Vagina (tissue), 2 donors: ENCODE data around the gene NCKAP1. TPM values are rescaled to one million over a fixed set of nuclear protein-coding genes. Genes with fewer than 3 reads are reported as not detected.

Source experiments
- DNase-seq, 2 donors: peaks; one replicate each; pipeline ENCODE4 v3.0.0-alpha.2; 2017; ENCODE audit errors: extremely low spot score in 2 of 2
- H3K27ac ChIP-seq: fragments of 200-600 bp; sonication (generic); one replicate; pipeline ENCODE4 v1.5.1; 2019
- H3K27me3 ChIP-seq: fragments of 200-600 bp; sonication (generic); one replicate; pipeline ENCODE4 v1.5.1; 2019
- H3K36me3 ChIP-seq, 2 donors: fragments of 200-600 bp; sonication (generic); one replicate each; pipeline ENCODE4 v1.5.1; 2017 to 2019
- H3K4me1 ChIP-seq: fragments of 200-600 bp; sonication (generic); one replicate; pipeline ENCODE4 v1.5.1; 2019
- H3K4me3 ChIP-seq, 2 donors: fragments of 200-600 bp; sonication (generic); 1 replicate in 1 of 2; 2 replicates in 1 of 2; pipeline ENCODE4 v1.5.1; 2016 to 2019
- H3K9me3 ChIP-seq: fragments of 200-600 bp; sonication (generic); one replicate; pipeline ENCODE4 v1.5.1; 2019
- CTCF ChIP-seq, 3 experiments: fragments of 450-650 bp in 2 of 3; fragments of 200-600 bp in 1 of 3; sonication (generic) in 1 of 3; IDR thresholded peaks; one replicate each; pipeline ENCODE4 v1.5.1; 2017 to 2019; ENCODE audit warnings: antibody characterized with exemption in 3 of 3, mild to moderate bottlenecking in 2 of 3, moderate library complexity in 2 of 3
- POLR2A ChIP-seq, 2 donors: fragments of 450-650 bp; IDR thresholded peaks; one replicate each; pipeline ENCODE4 v1.6.1; 2017; ENCODE audit warnings: antibody characterized with exemption in 2 of 2, mild to moderate bottlenecking in 2 of 2, moderate library complexity in 2 of 2
- POLR2AphosphoS5 ChIP-seq, 2 donors: sonication (generic); formaldehyde crosslinking; IDR thresholded peaks; one replicate each; pipeline ENCODE4 v1.9.0; 2017; ENCODE audit warnings: antibody characterized with exemption in 2 of 2, mild to moderate bottlenecking in 2 of 2, low read depth in 1 of 2; ENCODE audit not compliant: insufficient read depth in 1 of 2
- intact Hi-C: fragments of 100-400 bp; cut with DNase I; formaldehyde crosslinking; loops from one replicate; pipeline ENCODE4 v1.15.1; 2023
- total RNA-seq: library from RNA; depleted of rRNA; stranded (reverse); fragments of >200 nt; gene quantifications from one replicate; pipeline ENCODE4 v1.2.3, GENCODE V29; 2016

Gene NCKAP1
- total RNA-seq, 1 donor from 2014 or later = 135 TPM

GRCh38 chr2:183009249-183009899 lies 28.9 kb downstream of the NCKAP1 start:
- no peak for TF ChIP-seq POLR2A (IDR thresholded peaks at IDR 0.05)
- TF ChIP-seq CTCF (IDR thresholded peaks at IDR 0.05) = no peak
- no peak for TF ChIP-seq POLR2AphosphoS5 (IDR thresholded peaks at IDR 0.05; ENCODE audit: insufficient read depth in 1 of 2, low read depth in 1 of 2)
- intact Hi-C loops = no loop called here
- Histone ChIP-seq H3K27me3 (no peaks in the 10 kb centered on the region), H3K4me1 (peaks cover 64% of the 10 kb centered on the region), H3K4me3 (no peak overlapping the region), H3K9me3 (no peaks in the 10 kb centered on the region), H3K36me3 (no peaks in the 10 kb centered on the region), H3K27ac (no peak overlapping the region)
- no peak for DNase-seq

DNA sequence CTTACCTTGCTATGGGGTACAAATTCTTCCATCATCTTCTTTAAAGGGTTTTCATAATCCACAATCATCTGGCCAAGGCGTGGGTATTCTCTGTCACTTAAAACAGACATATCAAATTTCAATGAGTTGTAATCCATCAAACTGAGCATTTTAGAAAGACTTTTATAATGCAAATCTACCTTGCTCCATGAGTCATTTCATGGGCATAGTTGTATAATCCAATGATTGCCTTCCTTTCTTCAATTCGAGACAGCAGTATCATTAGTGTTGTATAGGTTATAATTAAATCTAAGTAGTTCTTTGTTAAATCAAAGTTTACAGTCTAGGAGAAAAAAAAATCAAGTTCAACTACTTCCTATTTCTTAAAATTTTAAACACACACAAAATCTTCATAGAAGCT lies 36.3 kb downstream of the NCKAP1 start:
- H3K27ac ChIP-seq = no peak overlapping the region
- no peak for DNase-seq
- intact Hi-C loops = no loop called here
- no peaks in the 10 kb centered on the region for H3K9me3 ChIP-seq
- TF ChIP-seq POLR2A (IDR thresholded peaks at IDR 0.05) (no peak), POLR2AphosphoS5 (IDR thresholded peaks at IDR 0.05; ENCODE audit: insufficient read depth in 1 of 2, low read depth in 1 of 2) (no peak), CTCF (IDR thresholded peaks at IDR 0.05) (no peak)
- H3K4me1 ChIP-seq = peaks cover 33% of the 10 kb centered on the region
- no peaks in the 10 kb centered on the region for H3K27me3 ChIP-seq
- no peak overlapping the region for H3K4me3 ChIP-seq
- H3K36me3 ChIP-seq = peaks cover 0 to 8% of the 10 kb centered on the region in 2 donors

- no peaks in the 10 kb centered on the region for H3K9me3 ChIP-seq
- no peaks in the 10 kb centered on the region for H3K27me3 ChIP-seq
- no peak for TF ChIP-seq POLR2A (IDR thresholded peaks at IDR 0.05)
- no peak for TF ChIP-seq CTCF (IDR thresholded peaks at IDR 0.05)
- TF ChIP-seq POLR2AphosphoS5 (IDR thresholded peaks at IDR 0.05; ENCODE audit: insufficient read depth in 1 of 2, low read depth in 1 of 2) = no peak
- no peak overlapping the region for H3K4me3 ChIP-seq
- peaks cover 0 to 8% of the 10 kb centered on the region in 2 donors for H3K36me3 ChIP-seq
- H3K4me1 ChIP-seq = peaks cover 22% of the 10 kb centered on the region
- DNase-seq = no peak
- H3K27ac ChIP-seq = no peak overlapping the region
- intact Hi-C loops = no loop called here
Measured at GRCh38 chr2:183000846-183001245, 37.4 kb downstream of the NCKAP1 start.

- intact Hi-C loops = no loop called here
- peaks cover 11% of the 10 kb centered on the region for H3K4me1 ChIP-seq
- no peaks in the 10 kb centered on the region for H3K9me3 ChIP-seq
- no peak for DNase-seq
- H3K27ac ChIP-seq = no peak overlapping the region
- TF ChIP-seq POLR2AphosphoS5 (IDR thresholded peaks at IDR 0.05; ENCODE audit: insufficient read depth in 1 of 2, low read depth in 1 of 2) = no peak
- TF ChIP-seq CTCF (IDR thresholded peaks at IDR 0.05) = no peak
- TF ChIP-seq POLR2A (IDR thresholded peaks at IDR 0.05) = no peak
- H3K27me3 ChIP-seq = no peaks in the 10 kb centered on the region
- H3K36me3 ChIP-seq = peaks cover 0 to 20% of the 10 kb centered on the region in 2 donors
- no peak overlapping the region for H3K4me3 ChIP-seq
Measured at GRCh38 chr2:182999348-183000028, 38.8 kb downstream of the NCKAP1 start.
